Stimulated activated CD8-positive, alpha-beta memory T cell treated with anti-CD3 and anti-CD28 coated beads, Interleukin-4, amount 100 ng/mL, for 1 hour (primary cell): ENCODE results near the gene PTPRM.

Source experiments
- DNase-seq, 2 donors: peaks; one replicate each; pipeline ENCODE4 v3.0.0-alpha.2; 2020; ENCODE audit warnings: low read depth in 2 of 2, low spot score in 1 of 2

Gene PTPRM

GRCh38 chr18:7567474-7568425, 634 bp downstream of the PTPRM start:
- no peak for DNase-seq

- no peak for DNase-seq
Measured at GRCh38 chr18:7568426-7568825, 1.3 kb downstream of the PTPRM start.

- no peak for DNase-seq
Measured at GRCh38 chr18:7571626-7572025, 4.5 kb downstream of the PTPRM start.

- no peak for DNase-seq
Measured at GRCh38 chr18:7572822-7573221, 5.7 kb downstream of the PTPRM start.

- DNase-seq, result no peak
Measured at GRCh38 chr18:7575465-7576028, 8.4 kb downstream of the PTPRM start.

GRCh38 chr18:7576077-7576476, 9.0 kb downstream of the PTPRM start:
- DNase-seq, result no peak

- no peak for DNase-seq
Measured at GRCh38 chr18:7576685-7577084, 9.6 kb downstream of the PTPRM start.

- DNase-seq, result no peak
Measured at GRCh38 chr18:7577706-7578105, 10.6 kb downstream of the PTPRM start.

- DNase-seq, result no peak
Measured at GRCh38 chr18:7579176-7579917, 12.2 kb downstream of the PTPRM start.

- no peak for DNase-seq
Measured at GRCh38 chr18:7579918-7580542, 12.9 kb downstream of the PTPRM start.

- DNase-seq, result no peak
Measured at GRCh38 chr18:7584646-7585275, 17.6 kb downstream of the PTPRM start.

- no peak for DNase-seq
Measured at GRCh38 chr18:7585276-7585670, 18.2 kb downstream of the PTPRM start.

GRCh38 chr18:7586379-7586778, 19.3 kb downstream of the PTPRM start:
- no peak for DNase-seq

- DNase-seq, result no peak
Measured at GRCh38 chr18:7590826-7591560, 23.9 kb downstream of the PTPRM start.

GRCh38 chr18:7592305-7593071, 25.4 kb downstream of the PTPRM start:
- DNase-seq, result no peak

GRCh38 chr18:7593218-7593819, 26.2 kb downstream of the PTPRM start:
- DNase-seq, result no peak

GRCh38 chr18:7596147-7596546, 29.0 kb downstream of the PTPRM start:
- DNase-seq, result no peak

GRCh38 chr18:7597500-7597899, 30.4 kb downstream of the PTPRM start:
- no peak for DNase-seq
